Measurements from ENCODE around the gene GRIK4.

GRCh38 chr11:120991830-120992686 lies 480.5 kb downstream of the GRIK4 start:
- TF ChIP-seq POLR2AphosphoS5 (IDR thresholded peaks at IDR 0.05; ENCODE audit: low read depth, low read length) (no peak), REST (IDR thresholded peaks at IDR 0.05; ENCODE audit: insufficient read depth in 1 of 2, low read depth in 2 of 2, low read length in 2 of 2) (no peak), SIN3A (IDR thresholded peaks at IDR 0.05; ENCODE audit: borderline replicate concordance, insufficient read depth, low read length) (no peak)

Data from PFSK-1 (cell line).